K562 (cell line): Measurements from ENCODE around the gene PHF3. TPM values are rescaled to one million over a fixed set of nuclear protein-coding genes. Genes with fewer than 3 reads are reported as not detected.

Experiments used
- BRD4 ChIP-seq: fragments of 200-600 bp; sonication (generic); IDR thresholded peaks from 2 replicates; pipeline ENCODE4 v1.6.1; 2017; ENCODE audit warnings: inconsistent platforms
- CBFB ChIP-seq: sonication (generic); formaldehyde crosslinking; IDR thresholded peaks from 2 replicates; pipeline ENCODE4 v1.4.0; 2020; ENCODE audit warnings: mild to moderate bottlenecking, missing genetic modification reagents
- CHD1 ChIP-seq: fragments of 200-600 bp; sonication (generic); IDR thresholded peaks from one replicate; pipeline ENCODE4 v1.6.1; 2012; ENCODE audit warnings: mild to moderate bottlenecking, moderate library complexity, low read length, inconsistent platforms
- CXXC5 ChIP-seq: fragments of 250-450 bp; sonication (Bioruptor Pico); IDR thresholded peaks from 2 replicates; pipeline ENCODE4 v1.8.0; 2022; ENCODE audit warnings: inconsistent platforms, mild to moderate bottlenecking, moderate library complexity
- HNRNPH1 ChIP-seq: fragments of 200-400 bp; formaldehyde crosslinking; optimal IDR thresholded peaks from 2 replicates; pipeline ENCODE3; 2017; ENCODE audit warnings: low read depth, mild to moderate bottlenecking, low read length, moderate library complexity
- KDM1A ChIP-seq, 2 experiments: fragments of 450-650 bp; IDR thresholded peaks; 2 replicates each; pipeline ENCODE4 v1.6.1; 2016; ENCODE audit warnings: mild to moderate bottlenecking in 2 of 2
- NFRKB ChIP-seq: fragments of 450-650 bp; IDR thresholded peaks from 2 replicates; pipeline ENCODE4 v1.6.1; 2016; ENCODE audit warnings: low read depth
- RAD51 ChIP-seq: fragments of 450-650 bp; IDR thresholded peaks from 2 replicates; pipeline ENCODE4 v1.7.1; 2016; ENCODE audit warnings: low read depth, mild to moderate bottlenecking, borderline replicate concordance
- SRSF7 ChIP-seq: fragments of 200-400 bp; formaldehyde crosslinking; optimal IDR thresholded peaks from 2 replicates; pipeline ENCODE3; 2017; ENCODE audit warnings: mild to moderate bottlenecking, low read depth, low read length
- U2AF2 ChIP-seq: fragments of 200-400 bp; formaldehyde crosslinking; optimal IDR thresholded peaks from 2 replicates; pipeline ENCODE3; 2017; ENCODE audit warnings: low read depth, mild to moderate bottlenecking, low read length
- ZEB2 ChIP-seq: fragments of 450-650 bp; IDR thresholded peaks from 2 replicates; pipeline ENCODE4 v1.6.1; 2016
- ZNF134 ChIP-seq: fragments of 250-450 bp; sonication (Bioruptor Pico); conservative IDR thresholded peaks from 2 replicates; pipeline ENCODE4 v1.4.0; 2020
- ZNF316 ChIP-seq: fragments of 450-650 bp; IDR thresholded peaks from 2 replicates; pipeline ENCODE4 v1.6.1; 2016
- polyA plus RNA-seq, 8 experiments: library from polyadenylated mRNA; depleted of rRNA in 4 of 8; stranded (reverse) in 5 of 8; unstranded in 3 of 8; fragments of >200 nt; fragmentation: Nextera tagmentation in 2 of 8; fragmentation: Illumina TruSeq in 1 of 8; extraction: Ambion mirVana in 2 of 8; extraction: Trizol in 1 of 8; gene quantifications; 2 replicates each; pipeline versions ENCODE4 v1.2.1 to v1.2.3, GENCODE V29; 2011 to 2014; ENCODE audit warnings: inconsistent platforms in 1 of 8, missing spikeins in 1 of 8
- total RNA-seq, 7 experiments: library from RNA; depleted of rRNA in 6 of 7; stranded (reverse); fragments of >200 nt in 6 of 7; fragmentation: Illumina TruSeq in 2 of 7; extraction: Trizol in 2 of 7; gene quantifications; 2 replicates each; pipeline versions ENCODE4 v1.2.1 to v1.2.3, GENCODE V29; 2011 to 2021; ENCODE audit warnings: low replicate concordance in 1 of 7
- TF ChIP-seq, protein P1 (sequence below), 2 experiments: fragments of 450-650 bp in 1 of 2; sonication (generic) in 1 of 2; formaldehyde crosslinking; conservative IDR thresholded peaks; 2 replicates each; pipeline versions ENCODE4 v1.4.0 to v1.8.1; 2020 to 2022; ENCODE audit warnings: mild to moderate bottlenecking in 1 of 2, missing genetic modification reagents in 1 of 2
- TF ChIP-seq, protein P2 (sequence below), 2 experiments: IDR thresholded peaks; 2 replicates each; pipeline ENCODE4 v1.6.1; 2012; ENCODE audit warnings: improper control_type of control experiment in 2 of 2, low read depth in 2 of 2, low read length in 2 of 2, borderline replicate concordance in 1 of 2
- TF ChIP-seq, protein P3 (sequence below): conservative IDR thresholded peaks from 2 replicates; pipeline ENCODE4 v1.6.1; 2011; ENCODE audit warnings: low read depth, mild to moderate bottlenecking, low read length; ENCODE audit not compliant: control insufficient read depth
- TF ChIP-seq, protein P4 (sequence below): fragments of 450-650 bp; IDR thresholded peaks from 2 replicates; pipeline ENCODE4 v1.6.1; 2016; ENCODE audit warnings: borderline replicate concordance
- TF ChIP-seq, protein P5 (sequence below): fragments of 450-650 bp; conservative IDR thresholded peaks from 2 replicates; pipeline ENCODE4 v1.6.1; 2016; ENCODE audit warnings: missing genetic modification characterization, low read depth, mild to moderate bottlenecking, control low read depth, missing compliant biosample characterization

Gene PHF3
- total and polyA plus RNA-seq, 9 of the 15 experiments (the other 6 are each of a cell fraction or from before 2014, with no cell fraction given), result 8.1 to 51.2 (median 30.9) TPM

DNA sequence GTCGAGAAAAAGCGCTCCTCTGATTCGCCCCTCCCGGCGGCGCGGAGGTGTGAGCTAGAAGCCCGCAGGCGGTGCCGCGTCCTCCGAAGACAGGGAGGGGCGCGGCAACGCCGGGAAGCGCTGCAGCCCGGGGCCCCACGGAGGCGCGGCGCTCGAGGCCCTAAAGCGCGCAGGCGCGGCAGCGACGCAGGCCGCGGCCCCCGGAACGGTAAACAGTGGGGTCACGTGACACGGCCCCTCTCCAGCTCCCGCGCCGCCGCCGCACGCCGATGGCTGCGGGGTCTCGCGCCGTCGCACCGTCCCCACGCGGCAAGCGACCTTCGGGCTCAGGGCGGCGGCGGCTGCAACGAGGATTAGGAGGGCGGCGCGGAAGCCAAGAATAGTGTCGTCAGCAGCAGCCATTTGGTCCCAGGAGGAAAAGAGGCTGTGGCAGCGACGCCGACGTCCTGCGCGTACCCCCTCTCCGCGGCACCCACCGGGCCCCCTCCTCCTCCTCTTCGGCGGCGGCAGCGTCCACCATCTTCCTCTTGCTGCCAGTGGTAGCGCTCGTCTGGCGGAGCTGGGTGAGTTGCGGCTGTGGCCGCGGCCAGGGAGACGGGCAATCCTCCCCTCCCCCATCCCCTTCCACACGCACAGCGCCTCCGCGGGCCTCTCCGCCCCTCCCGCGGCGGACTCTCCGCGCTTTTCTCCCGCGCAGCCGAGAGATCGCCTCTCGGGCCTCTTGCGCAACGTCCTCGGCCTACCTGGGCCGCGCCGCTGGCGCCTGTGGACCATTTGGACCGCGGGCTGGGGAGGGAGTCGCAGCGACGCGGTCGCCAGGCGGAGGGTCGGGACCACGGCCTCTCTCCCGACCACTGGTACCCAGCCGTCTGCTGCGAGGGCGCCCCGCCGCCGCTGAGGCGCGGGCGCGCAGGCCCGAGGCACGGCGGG is at the start of gene PHF3 (continued):
- TF ChIP-seq, protein P1, sequence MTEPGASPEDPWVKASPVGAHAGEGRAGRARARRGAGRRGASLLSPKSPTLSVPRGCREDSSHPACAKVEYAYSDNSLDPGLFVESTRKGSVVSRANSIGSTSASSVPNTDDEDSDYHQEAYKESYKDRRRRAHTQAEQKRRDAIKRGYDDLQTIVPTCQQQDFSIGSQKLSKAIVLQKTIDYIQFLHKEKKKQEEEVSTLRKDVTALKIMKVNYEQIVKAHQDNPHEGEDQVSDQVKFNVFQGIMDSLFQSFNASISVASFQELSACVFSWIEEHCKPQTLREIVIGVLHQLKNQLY (CRISPR knock-in tag; conservative IDR thresholded peaks at IDR 0.05), result no peak
- TF ChIP-seq CHD1, result no peak
- peak; percentile 95 for TF ChIP-seq RAD51
- TF ChIP-seq, protein P2, sequence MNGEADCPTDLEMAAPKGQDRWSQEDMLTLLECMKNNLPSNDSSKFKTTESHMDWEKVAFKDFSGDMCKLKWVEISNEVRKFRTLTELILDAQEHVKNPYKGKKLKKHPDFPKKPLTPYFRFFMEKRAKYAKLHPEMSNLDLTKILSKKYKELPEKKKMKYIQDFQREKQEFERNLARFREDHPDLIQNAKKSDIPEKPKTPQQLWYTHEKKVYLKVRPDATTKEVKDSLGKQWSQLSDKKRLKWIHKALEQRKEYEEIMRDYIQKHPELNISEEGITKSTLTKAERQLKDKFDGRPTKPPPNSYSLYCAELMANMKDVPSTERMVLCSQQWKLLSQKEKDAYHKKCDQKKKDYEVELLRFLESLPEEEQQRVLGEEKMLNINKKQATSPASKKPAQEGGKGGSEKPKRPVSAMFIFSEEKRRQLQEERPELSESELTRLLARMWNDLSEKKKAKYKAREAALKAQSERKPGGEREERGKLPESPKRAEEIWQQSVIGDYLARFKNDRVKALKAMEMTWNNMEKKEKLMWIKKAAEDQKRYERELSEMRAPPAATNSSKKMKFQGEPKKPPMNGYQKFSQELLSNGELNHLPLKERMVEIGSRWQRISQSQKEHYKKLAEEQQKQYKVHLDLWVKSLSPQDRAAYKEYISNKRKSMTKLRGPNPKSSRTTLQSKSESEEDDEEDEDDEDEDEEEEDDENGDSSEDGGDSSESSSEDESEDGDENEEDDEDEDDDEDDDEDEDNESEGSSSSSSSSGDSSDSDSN (IDR thresholded peaks at IDR 0.05; ENCODE audit: borderline replicate concordance in 1 of 2, low read depth in 2 of 2, low read length in 2 of 2), result peak; percentile 47 to 59; a peak in 1 of 4 replicates
- no peak for TF ChIP-seq SRSF7
- no peak for TF ChIP-seq KDM1A (IDR thresholded peaks at IDR 0.05)
- 0 out of 2 replicates have a peak, but pooled peaks have one; percentile 8 for TF ChIP-seq ZNF316
- TF ChIP-seq ZEB2, result no peak; the same call in 1 of the 2 replicates
- peak; percentile 72; the same call in 1 of the 2 replicates for TF ChIP-seq BRD4
- TF ChIP-seq, protein P3, sequence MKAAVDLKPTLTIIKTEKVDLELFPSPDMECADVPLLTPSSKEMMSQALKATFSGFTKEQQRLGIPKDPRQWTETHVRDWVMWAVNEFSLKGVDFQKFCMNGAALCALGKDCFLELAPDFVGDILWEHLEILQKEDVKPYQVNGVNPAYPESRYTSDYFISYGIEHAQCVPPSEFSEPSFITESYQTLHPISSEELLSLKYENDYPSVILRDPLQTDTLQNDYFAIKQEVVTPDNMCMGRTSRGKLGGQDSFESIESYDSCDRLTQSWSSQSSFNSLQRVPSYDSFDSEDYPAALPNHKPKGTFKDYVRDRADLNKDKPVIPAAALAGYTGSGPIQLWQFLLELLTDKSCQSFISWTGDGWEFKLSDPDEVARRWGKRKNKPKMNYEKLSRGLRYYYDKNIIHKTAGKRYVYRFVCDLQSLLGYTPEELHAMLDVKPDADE, result peak; percentile 80
- TF ChIP-seq, protein P4, sequence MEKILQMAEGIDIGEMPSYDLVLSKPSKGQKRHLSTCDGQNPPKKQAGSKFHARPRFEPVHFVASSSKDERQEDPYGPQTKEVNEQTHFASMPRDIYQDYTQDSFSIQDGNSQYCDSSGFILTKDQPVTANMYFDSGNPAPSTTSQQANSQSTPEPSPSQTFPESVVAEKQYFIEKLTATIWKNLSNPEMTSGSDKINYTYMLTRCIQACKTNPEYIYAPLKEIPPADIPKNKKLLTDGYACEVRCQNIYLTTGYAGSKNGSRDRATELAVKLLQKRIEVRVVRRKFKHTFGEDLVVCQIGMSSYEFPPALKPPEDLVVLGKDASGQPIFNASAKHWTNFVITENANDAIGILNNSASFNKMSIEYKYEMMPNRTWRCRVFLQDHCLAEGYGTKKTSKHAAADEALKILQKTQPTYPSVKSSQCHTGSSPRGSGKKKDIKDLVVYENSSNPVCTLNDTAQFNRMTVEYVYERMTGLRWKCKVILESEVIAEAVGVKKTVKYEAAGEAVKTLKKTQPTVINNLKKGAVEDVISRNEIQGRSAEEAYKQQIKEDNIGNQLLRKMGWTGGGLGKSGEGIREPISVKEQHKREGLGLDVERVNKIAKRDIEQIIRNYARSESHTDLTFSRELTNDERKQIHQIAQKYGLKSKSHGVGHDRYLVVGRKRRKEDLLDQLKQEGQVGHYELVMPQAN, result peak; percentile 36; the same call in 1 of the 2 replicates
- no peak for TF ChIP-seq HNRNPH1
- TF ChIP-seq CBFB (CRISPR knock-in tag), result no peak
- peak; percentile 99 for TF ChIP-seq CXXC5
- TF ChIP-seq, protein P5, sequence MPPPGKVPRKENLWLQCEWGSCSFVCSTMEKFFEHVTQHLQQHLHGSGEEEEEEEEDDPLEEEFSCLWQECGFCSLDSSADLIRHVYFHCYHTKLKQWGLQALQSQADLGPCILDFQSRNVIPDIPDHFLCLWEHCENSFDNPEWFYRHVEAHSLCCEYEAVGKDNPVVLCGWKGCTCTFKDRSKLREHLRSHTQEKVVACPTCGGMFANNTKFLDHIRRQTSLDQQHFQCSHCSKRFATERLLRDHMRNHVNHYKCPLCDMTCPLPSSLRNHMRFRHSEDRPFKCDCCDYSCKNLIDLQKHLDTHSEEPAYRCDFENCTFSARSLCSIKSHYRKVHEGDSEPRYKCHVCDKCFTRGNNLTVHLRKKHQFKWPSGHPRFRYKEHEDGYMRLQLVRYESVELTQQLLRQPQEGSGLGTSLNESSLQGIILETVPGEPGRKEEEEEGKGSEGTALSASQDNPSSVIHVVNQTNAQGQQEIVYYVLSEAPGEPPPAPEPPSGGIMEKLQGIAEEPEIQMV (tag), result no peak
- no peak for TF ChIP-seq U2AF2
- peak; percentile 86 for TF ChIP-seq NFRKB
- TF ChIP-seq ZNF134 (CRISPR knock-in tag), result no peak
